A549 (cell line): ENCODE data around the gene OPA1.

Experiments
- CEBPB ChIP-seq, 2 experiments: fragments of >200 bp in 1 of 2; sonication (Bioruptor Twin) in 1 of 2; formaldehyde crosslinking in 1 of 2; IDR thresholded peaks; 2 replicates each; pipeline ENCODE4 v1.6.1; 2012 to 2016
- FOSL2 ChIP-seq, 2 experiments: fragments of 450-650 bp in 1 of 2; fragments of >200 bp in 1 of 2; sonication (Bioruptor Twin) in 1 of 2; formaldehyde crosslinking; IDR thresholded peaks; 2 replicates each; pipeline versions ENCODE4 v1.5.0 to v1.6.1; 2016 to 2020; ENCODE audit warnings: mild to moderate bottlenecking in 1 of 2, moderate library complexity in 1 of 2
- HDAC2 ChIP-seq: fragments of 200-600 bp; sonication (generic); IDR thresholded peaks from 2 replicates; pipeline ENCODE4 v1.6.1; 2016
- NFE2L2 ChIP-seq: fragments of 150-350 bp; conservative IDR thresholded peaks from 2 replicates; pipeline ENCODE4 v1.6.1; 2014; ENCODE audit warnings: low read length
- POLR2A ChIP-seq: IDR thresholded peaks from 2 replicates; pipeline ENCODE4 v1.6.1; 2012; ENCODE audit warnings: mild to moderate bottlenecking, low read length
- POLR2AphosphoS2 ChIP-seq: conservative IDR thresholded peaks from 2 replicates; pipeline ENCODE4 v1.6.1; 2012; ENCODE audit warnings: low read length, improper control_type of control experiment, inconsistent platforms
- RAD21 ChIP-seq, 2 experiments: fragments of >200 bp in 1 of 2; sonication (Bioruptor Twin) in 1 of 2; formaldehyde crosslinking in 1 of 2; IDR thresholded peaks in 1 of 2; conservative IDR thresholded peaks in 1 of 2; 2 replicates in 1 of 2; 3 replicates in 1 of 2; pipeline ENCODE4 v1.6.1; 2012 to 2018; ENCODE audit warnings: inconsistent platforms in 1 of 2
- RARB ChIP-seq: fragments of 250-450 bp; sonication (Bioruptor Pico); IDR thresholded peaks from 2 replicates; pipeline ENCODE4 v1.8.0; 2021; ENCODE audit warnings: mild to moderate bottlenecking, moderate library complexity
- RNF2 ChIP-seq: fragments of 200-600 bp; sonication (generic); IDR thresholded peaks from 2 replicates; pipeline ENCODE4 v1.6.1; 2016; ENCODE audit warnings: low read depth, mild to moderate bottlenecking, antibody characterized with exemption, moderate library complexity, borderline replicate concordance
- SREBF2 ChIP-seq: fragments of 450-650 bp; IDR thresholded peaks from 2 replicates; pipeline ENCODE4 v1.6.1; 2014; ENCODE audit warnings: mild to moderate bottlenecking, moderate library complexity
- TP53 ChIP-seq: fragments of 250-450 bp; sonication (Bioruptor Pico); IDR thresholded peaks from 2 replicates; pipeline ENCODE4 v1.5.0; 2021; ENCODE audit warnings: mild to moderate bottlenecking, moderate library complexity
- TF ChIP-seq, protein P1 (sequence below): fragments of >200 bp; sonication (Bioruptor Twin); formaldehyde crosslinking; IDR thresholded peaks from 3 replicates; pipeline ENCODE4 v1.5.1; 2016
- TF ChIP-seq, protein P2 (sequence below): IDR thresholded peaks from 2 replicates; pipeline ENCODE4 v1.6.1; 2012
- TF ChIP-seq, protein P3 (sequence below): IDR thresholded peaks from 2 replicates; pipeline ENCODE4 v1.6.1; 2012

DNA sequence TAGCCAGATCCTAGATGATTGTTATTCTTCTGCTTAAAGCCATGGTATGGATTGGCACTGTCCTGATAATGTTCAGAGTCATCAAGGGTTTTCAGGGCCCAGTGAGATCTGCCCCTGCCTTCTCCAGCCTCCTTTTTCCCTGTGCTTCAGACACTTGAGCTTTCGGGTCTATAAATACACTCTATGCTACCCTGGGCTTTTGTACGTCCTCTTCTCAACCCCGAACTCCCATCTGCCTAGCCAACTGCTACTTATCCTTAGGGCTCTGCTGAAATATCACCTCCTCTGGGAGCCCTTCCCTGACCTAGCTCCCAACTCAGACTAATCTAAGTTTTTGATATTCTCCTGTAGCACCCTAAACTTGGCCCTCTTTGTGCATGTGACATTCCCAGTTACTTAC lies 115.3 kb downstream of the OPA1 start:
- TF ChIP-seq POLR2AphosphoS2: no peak
- no peak for TF ChIP-seq TP53 (CRISPR knock-in tag)
- TF ChIP-seq, protein P1, sequence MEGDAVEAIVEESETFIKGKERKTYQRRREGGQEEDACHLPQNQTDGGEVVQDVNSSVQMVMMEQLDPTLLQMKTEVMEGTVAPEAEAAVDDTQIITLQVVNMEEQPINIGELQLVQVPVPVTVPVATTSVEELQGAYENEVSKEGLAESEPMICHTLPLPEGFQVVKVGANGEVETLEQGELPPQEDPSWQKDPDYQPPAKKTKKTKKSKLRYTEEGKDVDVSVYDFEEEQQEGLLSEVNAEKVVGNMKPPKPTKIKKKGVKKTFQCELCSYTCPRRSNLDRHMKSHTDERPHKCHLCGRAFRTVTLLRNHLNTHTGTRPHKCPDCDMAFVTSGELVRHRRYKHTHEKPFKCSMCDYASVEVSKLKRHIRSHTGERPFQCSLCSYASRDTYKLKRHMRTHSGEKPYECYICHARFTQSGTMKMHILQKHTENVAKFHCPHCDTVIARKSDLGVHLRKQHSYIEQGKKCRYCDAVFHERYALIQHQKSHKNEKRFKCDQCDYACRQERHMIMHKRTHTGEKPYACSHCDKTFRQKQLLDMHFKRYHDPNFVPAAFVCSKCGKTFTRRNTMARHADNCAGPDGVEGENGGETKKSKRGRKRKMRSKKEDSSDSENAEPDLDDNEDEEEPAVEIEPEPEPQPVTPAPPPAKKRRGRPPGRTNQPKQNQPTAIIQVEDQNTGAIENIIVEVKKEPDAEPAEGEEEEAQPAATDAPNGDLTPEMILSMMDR: no peak
- TF ChIP-seq HDAC2: no peak
- TF ChIP-seq NFE2L2: no peak
- TF ChIP-seq RNF2: no peak
- no peak for TF ChIP-seq POLR2A
- no peak for TF ChIP-seq FOSL2 (IDR thresholded peaks at IDR 0.05)
- TF ChIP-seq FOSL2 (CRISPR knock-in tag; IDR thresholded peaks at IDR 0.05): no peak
- TF ChIP-seq SREBF2: no peak
- TF ChIP-seq, protein P2, sequence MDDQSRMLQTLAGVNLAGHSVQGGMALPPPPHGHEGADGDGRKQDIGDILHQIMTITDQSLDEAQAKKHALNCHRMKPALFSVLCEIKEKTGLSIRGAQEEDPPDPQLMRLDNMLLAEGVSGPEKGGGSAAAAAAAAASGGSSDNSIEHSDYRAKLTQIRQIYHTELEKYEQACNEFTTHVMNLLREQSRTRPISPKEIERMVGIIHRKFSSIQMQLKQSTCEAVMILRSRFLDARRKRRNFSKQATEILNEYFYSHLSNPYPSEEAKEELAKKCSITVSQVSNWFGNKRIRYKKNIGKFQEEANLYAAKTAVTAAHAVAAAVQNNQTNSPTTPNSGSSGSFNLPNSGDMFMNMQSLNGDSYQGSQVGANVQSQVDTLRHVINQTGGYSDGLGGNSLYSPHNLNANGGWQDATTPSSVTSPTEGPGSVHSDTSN: no peak
- TF ChIP-seq RAD21 (conservative IDR thresholded peaks at IDR 0.05 in 1 of 2, IDR thresholded peaks at IDR 0.05 in 1 of 2): no peak
- TF ChIP-seq, protein P3, sequence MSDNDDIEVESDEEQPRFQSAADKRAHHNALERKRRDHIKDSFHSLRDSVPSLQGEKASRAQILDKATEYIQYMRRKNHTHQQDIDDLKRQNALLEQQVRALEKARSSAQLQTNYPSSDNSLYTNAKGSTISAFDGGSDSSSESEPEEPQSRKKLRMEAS: no peak
- no peak for TF ChIP-seq CEBPB (IDR thresholded peaks at IDR 0.05)
- TF ChIP-seq RARB (CRISPR knock-in tag): no peak
